Fibroblast of the aortic adventitia (primary cell): ENCODE results near the gene EIF1AD. TPM values are rescaled to one million over a fixed set of nuclear protein-coding genes. Genes with fewer than 3 reads are reported as not detected.

Experiments
- DNase-seq: peaks from one replicate; pipeline ENCODE4 v3.0.0-alpha.2; 2010; ENCODE audit warnings: low read depth
- H3K4me3 ChIP-seq: 2 replicates; pipeline ENCODE4 v1.5.1; 2011; ENCODE audit warnings: low read depth, mild to moderate bottlenecking, control low read depth, low read length, moderate library complexity
- total RNA-seq: library from RNA; depleted of rRNA; stranded (reverse); fragments of >200 nt; gene quantifications from 2 replicates; pipeline ENCODE4 v1.2.3, GENCODE V29; 2012; ENCODE audit warnings: low replicate concordance
- TF ChIP-seq, protein P1 (sequence below): IDR thresholded peaks from 2 replicates; pipeline ENCODE4 v1.5.1; 2011; ENCODE audit warnings: mild to moderate bottlenecking, low read length, control low read depth, inconsistent platforms; ENCODE audit not compliant: insufficient read depth

Gene EIF1AD
- total RNA-seq, 1 donor, result 26.4 TPM

DNA sequence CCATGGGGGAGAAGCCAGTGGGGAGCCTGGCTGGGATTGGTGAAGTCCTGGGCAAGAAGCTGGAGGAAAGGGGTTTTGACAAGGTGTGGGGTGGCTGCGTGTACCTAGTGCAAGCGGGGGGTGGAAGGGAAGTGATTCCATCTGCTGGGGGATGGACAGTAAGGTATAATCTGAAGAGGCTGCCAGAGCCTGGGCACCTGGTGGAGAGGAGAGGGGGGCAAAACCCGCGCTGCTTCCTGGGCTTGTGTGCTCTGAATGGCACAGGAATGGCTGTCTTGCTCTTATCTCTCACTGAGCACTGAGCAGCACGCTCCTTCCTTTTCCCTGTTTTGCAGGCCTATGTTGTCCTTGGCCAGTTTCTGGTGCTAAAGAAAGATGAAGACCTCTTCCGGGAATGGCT, 1.3 kb upstream of the EIF1AD start:
- no peak for DNase-seq
- peak overlapping the region; percentile 99 for H3K4me3 ChIP-seq
- TF ChIP-seq, protein P1, sequence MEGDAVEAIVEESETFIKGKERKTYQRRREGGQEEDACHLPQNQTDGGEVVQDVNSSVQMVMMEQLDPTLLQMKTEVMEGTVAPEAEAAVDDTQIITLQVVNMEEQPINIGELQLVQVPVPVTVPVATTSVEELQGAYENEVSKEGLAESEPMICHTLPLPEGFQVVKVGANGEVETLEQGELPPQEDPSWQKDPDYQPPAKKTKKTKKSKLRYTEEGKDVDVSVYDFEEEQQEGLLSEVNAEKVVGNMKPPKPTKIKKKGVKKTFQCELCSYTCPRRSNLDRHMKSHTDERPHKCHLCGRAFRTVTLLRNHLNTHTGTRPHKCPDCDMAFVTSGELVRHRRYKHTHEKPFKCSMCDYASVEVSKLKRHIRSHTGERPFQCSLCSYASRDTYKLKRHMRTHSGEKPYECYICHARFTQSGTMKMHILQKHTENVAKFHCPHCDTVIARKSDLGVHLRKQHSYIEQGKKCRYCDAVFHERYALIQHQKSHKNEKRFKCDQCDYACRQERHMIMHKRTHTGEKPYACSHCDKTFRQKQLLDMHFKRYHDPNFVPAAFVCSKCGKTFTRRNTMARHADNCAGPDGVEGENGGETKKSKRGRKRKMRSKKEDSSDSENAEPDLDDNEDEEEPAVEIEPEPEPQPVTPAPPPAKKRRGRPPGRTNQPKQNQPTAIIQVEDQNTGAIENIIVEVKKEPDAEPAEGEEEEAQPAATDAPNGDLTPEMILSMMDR, result no peak

DNA sequence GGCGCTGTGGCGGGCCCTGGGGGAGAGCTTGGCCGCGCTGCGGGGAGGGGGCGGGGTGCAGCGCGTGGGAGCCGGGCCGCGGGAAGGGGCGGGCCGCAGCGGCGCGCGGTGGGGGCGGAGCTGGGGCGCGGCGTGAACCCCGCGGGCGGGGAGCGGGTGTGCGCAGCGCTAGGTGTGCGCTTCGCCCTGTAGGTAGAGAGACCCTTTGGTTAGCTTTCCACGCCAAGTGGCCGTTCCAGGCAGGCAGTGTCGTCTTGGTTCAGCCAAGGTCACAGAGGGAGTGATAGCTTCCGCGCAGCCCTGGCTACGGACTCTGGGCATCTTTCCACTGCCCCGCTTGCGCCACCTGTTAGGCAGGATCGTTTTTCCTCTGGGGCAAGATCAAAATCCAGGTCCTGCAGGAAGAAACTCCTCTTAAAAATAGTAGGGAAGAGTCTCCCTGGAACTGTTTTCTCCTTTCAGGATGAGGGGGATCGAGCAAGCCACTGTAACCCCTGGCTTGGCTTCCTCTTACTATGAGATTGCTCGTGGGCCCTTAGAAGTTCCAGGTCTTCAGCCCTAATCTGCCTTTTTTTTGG, 780 bp upstream of the EIF1AD start:
- TF ChIP-seq, protein P1, result no peak
- H3K4me3 ChIP-seq, result peak overlapping the region; percentile 99
- peak; percentile 45 for DNase-seq

DNA sequence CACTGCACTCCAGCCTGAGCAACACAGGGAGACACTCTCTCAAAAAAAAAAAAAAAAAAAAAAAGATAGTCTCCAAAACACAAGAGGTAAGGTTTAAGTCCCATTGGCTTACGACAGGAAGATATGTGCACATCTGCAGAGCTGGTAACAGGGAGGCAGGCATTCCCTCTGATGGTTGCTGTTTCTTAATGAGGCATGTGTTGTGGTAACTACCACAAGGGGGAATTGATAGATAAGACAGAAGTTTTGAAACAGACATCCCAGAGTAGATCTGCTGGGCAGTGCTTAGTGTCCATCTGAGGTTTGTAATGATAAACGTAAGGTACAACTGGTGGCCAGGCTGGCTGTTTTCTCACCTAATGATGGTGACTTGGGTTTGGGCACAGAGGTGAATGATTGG, 4.7 kb downstream of the EIF1AD start:
- H3K4me3 ChIP-seq, result no peak overlapping the region
- no peak for DNase-seq
- TF ChIP-seq, protein P1, result no peak

DNA sequence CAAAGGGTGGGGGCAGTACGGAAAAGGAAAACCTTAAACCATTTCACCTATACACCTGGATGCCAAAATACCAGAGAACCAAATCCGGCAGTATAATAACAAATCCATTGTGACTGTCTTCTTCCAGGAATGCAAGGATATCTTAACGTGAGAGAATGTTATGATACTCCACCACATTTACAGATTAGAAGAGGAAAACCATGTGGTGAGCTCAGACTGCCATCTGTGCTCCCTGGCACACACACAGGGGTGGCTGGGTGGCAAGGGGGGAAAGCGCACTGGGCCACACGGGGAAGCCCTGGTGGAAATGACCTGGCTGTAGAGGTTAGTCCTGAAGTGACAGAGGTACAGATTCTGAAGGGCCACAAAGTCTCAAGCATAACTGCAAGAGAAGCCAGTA, 9.9 kb downstream of the EIF1AD start:
- TF ChIP-seq, protein P1, result no peak
- no peak for DNase-seq

DNA sequence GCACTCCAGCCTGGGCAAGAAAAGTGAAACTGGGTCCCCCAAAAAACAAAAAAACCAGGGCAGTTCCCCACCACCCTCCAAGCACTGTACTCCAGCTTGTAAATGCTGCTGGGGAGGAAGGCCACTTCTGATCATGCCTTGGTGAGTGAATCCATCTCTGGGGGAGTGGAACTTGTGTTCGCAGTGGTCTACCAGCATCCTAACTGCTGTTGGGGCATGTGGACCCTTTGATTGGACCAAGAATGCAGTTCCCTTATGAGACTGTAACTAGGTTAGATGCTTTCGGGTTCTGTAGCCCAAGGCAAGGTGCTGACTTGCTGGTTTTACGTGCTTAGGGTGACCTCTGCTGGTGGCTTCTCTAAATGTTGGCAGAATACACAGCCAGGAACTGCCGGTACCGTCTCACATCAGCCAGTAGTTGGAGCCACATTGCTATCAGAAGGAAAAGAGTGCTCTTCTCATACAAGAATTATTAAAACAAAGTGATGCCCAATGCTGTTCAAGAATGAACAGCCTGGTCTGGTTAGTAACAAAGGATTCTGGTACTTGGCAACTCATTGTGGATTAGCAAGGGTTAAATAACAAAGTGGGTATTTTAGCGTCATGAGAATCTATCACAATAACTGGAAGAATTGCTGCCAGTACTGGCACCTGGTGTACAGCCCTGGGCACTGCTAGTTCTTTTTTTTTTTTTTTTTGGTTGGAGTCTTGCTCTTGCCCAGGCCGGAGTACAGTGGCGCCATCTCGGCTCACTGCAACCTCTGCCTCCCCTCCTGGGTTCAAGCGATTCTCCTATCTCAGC, 13.0 kb downstream of the EIF1AD start:
- TF ChIP-seq, protein P1, result peak; percentile 93
- peak; percentile 98 for DNase-seq
- no peak overlapping the region for H3K4me3 ChIP-seq

More for the DNA sequence above, 9.9 kb downstream of the EIF1AD start:
- H3K4me3 ChIP-seq, result no peak overlapping the region

DNA sequence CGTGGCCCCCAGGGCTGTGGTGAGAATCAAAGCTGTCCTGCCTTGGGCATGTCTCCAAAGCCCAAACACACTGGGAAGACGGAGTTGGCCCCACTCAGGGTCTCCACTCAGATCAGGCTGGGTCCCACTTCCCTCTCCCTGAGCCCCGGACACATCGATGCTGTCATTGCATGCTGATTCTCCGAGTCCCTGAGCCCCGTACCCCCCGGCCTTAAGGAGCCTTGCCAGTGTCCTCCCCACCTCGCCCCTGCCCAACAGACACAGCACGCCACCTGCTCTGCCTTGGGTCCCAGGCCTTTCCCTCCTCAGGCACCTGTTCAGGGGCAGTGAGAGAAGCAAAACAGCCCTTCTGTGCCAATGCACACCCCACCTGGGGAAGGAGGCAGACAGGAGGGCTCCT, 14.6 kb downstream of the EIF1AD start:
- TF ChIP-seq, protein P1, result no peak
- no peak for DNase-seq
- H3K4me3 ChIP-seq, result no peak overlapping the region
